ENCODE results near the gene TRIP13. TPM values are rescaled to one million over a fixed set of nuclear protein-coding genes. Genes with fewer than 3 reads are reported as not detected.

The TRIP13 gene
- total and polyA plus RNA-seq, 2 experiments from 2014 or later: 42.5 to 44.8 TPM

DNA sequence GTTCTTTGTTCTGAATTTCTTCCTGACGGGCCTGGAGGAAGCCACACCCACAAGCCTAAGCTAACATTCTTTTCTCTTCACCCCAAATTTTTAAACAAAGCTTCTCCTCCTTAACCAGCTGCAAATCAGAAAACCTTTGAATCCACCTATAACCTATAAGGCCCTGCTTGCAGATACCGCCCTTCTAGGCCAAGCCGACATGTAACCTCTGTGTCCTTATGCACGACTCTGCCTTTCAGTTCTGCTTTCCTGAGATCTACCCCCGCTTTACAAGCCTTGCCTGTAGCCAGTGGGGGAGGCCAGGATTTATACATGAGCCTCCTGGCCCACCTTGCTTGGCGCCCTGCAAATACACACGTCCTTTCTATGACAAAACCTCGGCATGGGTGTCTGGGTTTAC, 19.4 kb upstream of the TRIP13 start (continued):
- TF ChIP-seq, protein P1, sequence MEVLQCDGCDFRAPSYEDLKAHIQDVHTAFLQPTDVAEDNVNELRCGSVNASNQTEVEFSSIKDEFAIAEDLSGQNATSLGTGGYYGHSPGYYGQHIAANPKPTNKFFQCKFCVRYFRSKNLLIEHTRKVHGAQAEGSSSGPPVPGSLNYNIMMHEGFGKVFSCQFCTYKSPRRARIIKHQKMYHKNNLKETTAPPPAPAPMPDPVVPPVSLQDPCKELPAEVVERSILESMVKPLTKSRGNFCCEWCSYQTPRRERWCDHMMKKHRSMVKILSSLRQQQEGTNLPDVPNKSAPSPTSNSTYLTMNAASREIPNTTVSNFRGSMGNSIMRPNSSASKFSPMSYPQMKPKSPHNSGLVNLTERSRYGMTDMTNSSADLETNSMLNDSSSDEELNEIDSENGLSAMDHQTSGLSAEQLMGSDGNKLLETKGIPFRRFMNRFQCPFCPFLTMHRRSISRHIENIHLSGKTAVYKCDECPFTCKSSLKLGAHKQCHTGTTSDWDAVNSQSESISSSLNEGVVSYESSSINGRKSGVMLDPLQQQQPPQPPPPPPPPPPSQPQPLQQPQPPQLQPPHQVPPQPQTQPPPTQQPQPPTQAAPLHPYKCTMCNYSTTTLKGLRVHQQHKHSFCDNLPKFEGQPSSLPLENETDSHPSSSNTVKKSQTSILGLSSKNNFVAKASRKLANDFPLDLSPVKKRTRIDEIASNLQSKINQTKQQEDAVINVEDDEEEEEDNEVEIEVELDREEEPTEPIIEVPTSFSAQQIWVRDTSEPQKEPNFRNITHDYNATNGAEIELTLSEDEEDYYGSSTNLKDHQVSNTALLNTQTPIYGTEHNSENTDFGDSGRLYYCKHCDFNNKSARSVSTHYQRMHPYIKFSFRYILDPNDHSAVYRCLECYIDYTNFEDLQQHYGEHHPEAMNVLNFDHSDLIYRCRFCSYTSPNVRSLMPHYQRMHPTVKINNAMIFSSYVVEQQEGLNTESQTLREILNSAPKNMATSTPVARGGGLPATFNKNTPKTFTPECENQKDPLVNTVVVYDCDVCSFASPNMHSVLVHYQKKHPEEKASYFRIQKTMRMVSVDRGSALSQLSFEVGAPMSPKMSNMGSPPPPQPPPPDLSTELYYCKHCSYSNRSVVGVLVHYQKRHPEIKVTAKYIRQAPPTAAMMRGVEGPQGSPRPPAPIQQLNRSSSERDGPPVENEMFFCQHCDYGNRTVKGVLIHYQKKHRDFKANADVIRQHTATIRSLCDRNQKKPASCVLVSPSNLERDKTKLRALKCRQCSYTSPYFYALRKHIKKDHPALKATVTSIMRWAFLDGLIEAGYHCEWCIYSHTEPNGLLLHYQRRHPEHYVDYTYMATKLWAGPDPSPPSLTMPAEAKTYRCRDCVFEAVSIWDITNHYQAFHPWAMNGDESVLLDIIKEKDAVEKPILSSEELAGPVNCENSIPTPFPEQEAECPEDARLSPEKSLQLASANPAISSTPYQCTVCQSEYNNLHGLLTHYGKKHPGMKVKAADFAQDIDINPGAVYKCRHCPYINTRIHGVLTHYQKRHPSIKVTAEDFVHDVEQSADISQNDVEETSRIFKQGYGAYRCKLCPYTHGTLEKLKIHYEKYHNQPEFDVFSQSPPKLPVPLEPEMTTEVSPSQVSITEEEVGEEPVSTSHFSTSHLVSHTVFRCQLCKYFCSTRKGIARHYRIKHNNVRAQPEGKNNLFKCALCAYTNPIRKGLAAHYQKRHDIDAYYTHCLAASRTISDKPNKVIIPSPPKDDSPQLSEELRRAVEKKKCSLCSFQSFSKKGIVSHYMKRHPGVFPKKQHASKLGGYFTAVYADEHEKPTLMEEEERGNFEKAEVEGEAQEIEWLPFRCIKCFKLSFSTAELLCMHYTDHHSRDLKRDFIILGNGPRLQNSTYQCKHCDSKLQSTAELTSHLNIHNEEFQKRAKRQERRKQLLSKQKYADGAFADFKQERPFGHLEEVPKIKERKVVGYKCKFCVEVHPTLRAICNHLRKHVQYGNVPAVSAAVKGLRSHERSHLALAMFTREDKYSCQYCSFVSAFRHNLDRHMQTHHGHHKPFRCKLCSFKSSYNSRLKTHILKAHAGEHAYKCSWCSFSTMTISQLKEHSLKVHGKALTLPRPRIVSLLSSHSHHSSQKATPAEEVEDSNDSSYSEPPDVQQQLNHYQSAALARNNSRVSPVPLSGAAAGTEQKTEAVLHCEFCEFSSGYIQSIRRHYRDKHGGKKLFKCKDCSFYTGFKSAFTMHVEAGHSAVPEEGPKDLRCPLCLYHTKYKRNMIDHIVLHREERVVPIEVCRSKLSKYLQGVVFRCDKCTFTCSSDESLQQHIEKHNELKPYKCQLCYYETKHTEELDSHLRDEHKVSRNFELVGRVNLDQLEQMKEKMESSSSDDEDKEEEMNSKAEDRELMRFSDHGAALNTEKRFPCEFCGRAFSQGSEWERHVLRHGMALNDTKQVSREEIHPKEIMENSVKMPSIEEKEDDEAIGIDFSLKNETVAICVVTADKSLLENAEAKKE (CRISPR knock-in tag; IDR thresholded peaks at IDR 0.05): no peak
- no peak for TF ChIP-seq EZH2phosphoT487 (IDR thresholded peaks at IDR 0.05; ENCODE audit: unreplicated experiment)
- TF ChIP-seq NANOG (IDR thresholded peaks at IDR 0.05; ENCODE audit: borderline replicate concordance): no peak

DNA sequence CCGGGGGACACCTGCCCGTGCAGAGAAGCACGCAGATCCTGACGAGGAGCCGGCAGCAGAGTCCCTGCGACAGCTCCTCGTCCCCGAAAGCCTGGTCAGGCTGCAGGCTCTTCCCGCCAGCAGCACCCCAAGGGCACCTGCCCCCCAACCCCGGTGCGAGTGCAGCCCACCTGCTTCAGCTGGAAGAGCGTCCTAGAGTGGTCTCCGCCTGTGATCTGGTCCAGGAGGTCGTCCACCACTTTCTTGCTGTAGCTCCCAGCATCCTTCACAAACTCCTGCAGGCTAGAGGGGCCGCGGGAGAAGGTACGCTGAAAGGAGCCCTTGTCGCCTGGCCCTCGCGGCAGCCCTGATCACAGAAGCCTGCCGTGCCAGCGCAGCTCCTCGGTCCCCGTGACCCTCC, 16.8 kb upstream of the TRIP13 start:
- Histone ChIP-seq H4K20me1 (replicated peaks; ENCODE audit: insufficient read depth) (peaks cover 16% of the 10 kb centered on the region), H3F3A (replicated peaks; ENCODE audit: low read depth) (no peaks in the 10 kb centered on the region), H2AFZ (no peak overlapping the region), H3K27ac (ENCODE audit: low read depth) (no peak overlapping the region), H3K4me2 (no peak overlapping the region), H3K9me2 (ENCODE audit: insufficient read depth) (no peaks in the 10 kb centered on the region), H3K4me1 (ENCODE audit: insufficient read depth) (no peaks in the 10 kb centered on the region), H3K4me3 (no peak overlapping the region), H3K79me2 (replicated peaks; ENCODE audit: insufficient read depth) (peaks cover 21% of the 10 kb centered on the region), H3K36me3 (ENCODE audit: insufficient read depth) (peaks cover 31% of the 10 kb centered on the region), H3K27me3 (ENCODE audit: insufficient read depth) (no peaks in the 10 kb centered on the region)
- peaks cover 11% of the 10 kb centered on the region for H3K27me3 Mint-ChIP-seq (ENCODE audit: insufficient read depth, low read depth, poor library complexity)
- H3K9me3 Mint-ChIP-seq: no peaks in the 10 kb centered on the region
- ATAC-seq (no peak), DNase-seq (ENCODE audit: low spot score) (no peak)
- no peak overlapping the region for H3K4me3 Mint-ChIP-seq
- H3K36me3 Mint-ChIP-seq (ENCODE audit: low read depth): peaks cover 76% of the 10 kb centered on the region
- H3K4me1 Mint-ChIP-seq: no peaks in the 10 kb centered on the region
- no peak overlapping the region for H3K27ac Mint-ChIP-seq
- TF ChIP-seq, protein P2, sequence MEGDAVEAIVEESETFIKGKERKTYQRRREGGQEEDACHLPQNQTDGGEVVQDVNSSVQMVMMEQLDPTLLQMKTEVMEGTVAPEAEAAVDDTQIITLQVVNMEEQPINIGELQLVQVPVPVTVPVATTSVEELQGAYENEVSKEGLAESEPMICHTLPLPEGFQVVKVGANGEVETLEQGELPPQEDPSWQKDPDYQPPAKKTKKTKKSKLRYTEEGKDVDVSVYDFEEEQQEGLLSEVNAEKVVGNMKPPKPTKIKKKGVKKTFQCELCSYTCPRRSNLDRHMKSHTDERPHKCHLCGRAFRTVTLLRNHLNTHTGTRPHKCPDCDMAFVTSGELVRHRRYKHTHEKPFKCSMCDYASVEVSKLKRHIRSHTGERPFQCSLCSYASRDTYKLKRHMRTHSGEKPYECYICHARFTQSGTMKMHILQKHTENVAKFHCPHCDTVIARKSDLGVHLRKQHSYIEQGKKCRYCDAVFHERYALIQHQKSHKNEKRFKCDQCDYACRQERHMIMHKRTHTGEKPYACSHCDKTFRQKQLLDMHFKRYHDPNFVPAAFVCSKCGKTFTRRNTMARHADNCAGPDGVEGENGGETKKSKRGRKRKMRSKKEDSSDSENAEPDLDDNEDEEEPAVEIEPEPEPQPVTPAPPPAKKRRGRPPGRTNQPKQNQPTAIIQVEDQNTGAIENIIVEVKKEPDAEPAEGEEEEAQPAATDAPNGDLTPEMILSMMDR (conservative IDR thresholded peaks at IDR 0.05; ENCODE audit: low read depth in 2 of 2): no peak
- TF ChIP-seq EZH2 (IDR thresholded peaks at IDR 0.05; ENCODE audit: low read depth, unreplicated experiment) (no peak), EZH2phosphoT487 (IDR thresholded peaks at IDR 0.05; ENCODE audit: unreplicated experiment) (no peak), CREB1 (CRISPR knock-in tag; IDR thresholded peaks at IDR 0.05; ENCODE audit: low read depth) (no peak), ZNF114 (CRISPR knock-in tag; IDR thresholded peaks at IDR 0.05) (no peak), POLR2AphosphoS5 (IDR thresholded peaks at IDR 0.05; ENCODE audit: low read depth) (no peak), JUNB (IDR thresholded peaks at IDR 0.05; ENCODE audit: unreplicated experiment) (no peak), ZNF331 (CRISPR knock-in tag; IDR thresholded peaks at IDR 0.05; ENCODE audit: low read depth) (no peak), STAT1 (IDR thresholded peaks at IDR 0.05; ENCODE audit: unreplicated experiment) (no peak), NANOG (IDR thresholded peaks at IDR 0.05; ENCODE audit: borderline replicate concordance) (no peak)
- TF ChIP-seq, protein P3, sequence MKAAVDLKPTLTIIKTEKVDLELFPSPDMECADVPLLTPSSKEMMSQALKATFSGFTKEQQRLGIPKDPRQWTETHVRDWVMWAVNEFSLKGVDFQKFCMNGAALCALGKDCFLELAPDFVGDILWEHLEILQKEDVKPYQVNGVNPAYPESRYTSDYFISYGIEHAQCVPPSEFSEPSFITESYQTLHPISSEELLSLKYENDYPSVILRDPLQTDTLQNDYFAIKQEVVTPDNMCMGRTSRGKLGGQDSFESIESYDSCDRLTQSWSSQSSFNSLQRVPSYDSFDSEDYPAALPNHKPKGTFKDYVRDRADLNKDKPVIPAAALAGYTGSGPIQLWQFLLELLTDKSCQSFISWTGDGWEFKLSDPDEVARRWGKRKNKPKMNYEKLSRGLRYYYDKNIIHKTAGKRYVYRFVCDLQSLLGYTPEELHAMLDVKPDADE (IDR thresholded peaks at IDR 0.05): no peak
- TF ChIP-seq, protein P4, sequence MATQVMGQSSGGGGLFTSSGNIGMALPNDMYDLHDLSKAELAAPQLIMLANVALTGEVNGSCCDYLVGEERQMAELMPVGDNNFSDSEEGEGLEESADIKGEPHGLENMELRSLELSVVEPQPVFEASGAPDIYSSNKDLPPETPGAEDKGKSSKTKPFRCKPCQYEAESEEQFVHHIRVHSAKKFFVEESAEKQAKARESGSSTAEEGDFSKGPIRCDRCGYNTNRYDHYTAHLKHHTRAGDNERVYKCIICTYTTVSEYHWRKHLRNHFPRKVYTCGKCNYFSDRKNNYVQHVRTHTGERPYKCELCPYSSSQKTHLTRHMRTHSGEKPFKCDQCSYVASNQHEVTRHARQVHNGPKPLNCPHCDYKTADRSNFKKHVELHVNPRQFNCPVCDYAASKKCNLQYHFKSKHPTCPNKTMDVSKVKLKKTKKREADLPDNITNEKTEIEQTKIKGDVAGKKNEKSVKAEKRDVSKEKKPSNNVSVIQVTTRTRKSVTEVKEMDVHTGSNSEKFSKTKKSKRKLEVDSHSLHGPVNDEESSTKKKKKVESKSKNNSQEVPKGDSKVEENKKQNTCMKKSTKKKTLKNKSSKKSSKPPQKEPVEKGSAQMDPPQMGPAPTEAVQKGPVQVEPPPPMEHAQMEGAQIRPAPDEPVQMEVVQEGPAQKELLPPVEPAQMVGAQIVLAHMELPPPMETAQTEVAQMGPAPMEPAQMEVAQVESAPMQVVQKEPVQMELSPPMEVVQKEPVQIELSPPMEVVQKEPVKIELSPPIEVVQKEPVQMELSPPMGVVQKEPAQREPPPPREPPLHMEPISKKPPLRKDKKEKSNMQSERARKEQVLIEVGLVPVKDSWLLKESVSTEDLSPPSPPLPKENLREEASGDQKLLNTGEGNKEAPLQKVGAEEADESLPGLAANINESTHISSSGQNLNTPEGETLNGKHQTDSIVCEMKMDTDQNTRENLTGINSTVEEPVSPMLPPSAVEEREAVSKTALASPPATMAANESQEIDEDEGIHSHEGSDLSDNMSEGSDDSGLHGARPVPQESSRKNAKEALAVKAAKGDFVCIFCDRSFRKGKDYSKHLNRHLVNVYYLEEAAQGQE (IDR thresholded peaks at IDR 0.05; ENCODE audit: unreplicated experiment): no peak
